Sigmoid colon (tissue), 4 donors: ENCODE results near the gene SHH.
A peak's percentile ranks its signal among the peaks of the same experiment; 100 is the strongest.

ENCODE experiments used
- CTCF ChIP-seq, 4 experiments: fragments of 450-650 bp in 3 of 4; fragments of 200-600 bp in 1 of 4; IDR thresholded peaks; one replicate each; pipeline ENCODE4 v1.5.1; 2016 to 2019; ENCODE audit warnings: antibody characterized with exemption in 4 of 4, mild to moderate bottlenecking in 3 of 4, moderate library complexity in 2 of 4
- EP300 ChIP-seq, 4 donors: sonication (generic); formaldehyde crosslinking; IDR thresholded peaks; one replicate each; pipeline ENCODE4 v1.6.1; 2017; ENCODE audit warnings: antibody characterized with exemption in 4 of 4
- POLR2A ChIP-seq, 2 donors: fragments of 450-650 bp; IDR thresholded peaks; one replicate each; pipeline ENCODE4 v1.6.1; 2016; ENCODE audit warnings: antibody characterized with exemption in 2 of 2, mild to moderate bottlenecking in 2 of 2, moderate library complexity in 2 of 2

GRCh38 chr7:155792999-155793560 lies 19.2 kb downstream of the SHH start:
- TF ChIP-seq CTCF (IDR thresholded peaks at IDR 0.05) = peak in 1 of 4 experiments; percentile 5
- TF ChIP-seq POLR2A (IDR thresholded peaks at IDR 0.05) = no peak
- no peak for TF ChIP-seq EP300 (IDR thresholded peaks at IDR 0.05)
